CD4-positive, CD25-positive, alpha-beta regulatory T cell (primary cell): Measurements from ENCODE around the gene SRCIN1. TPM values are rescaled to one million over a fixed set of nuclear protein-coding genes. Genes with fewer than 3 reads are reported as not detected.

ENCODE experiments used
- ATAC-seq, 2 donors: fragments of 150-1000 bp; cut with Tn5 transposase; one replicate each; pipeline ENCODE4 v1.10.0; 2021; ENCODE audit warnings: low read depth in 2 of 2, moderate number of reproducible peaks in 2 of 2, moderate library complexity in 1 of 2
- DNase-seq, 3 donors: peaks; one replicate each; pipeline versions ENCODE4 v3.0.0 to v3.0.0-alpha.2; 2012 to 2022; ENCODE audit warnings: mixed read lengths in 1 of 3
- H3K27ac ChIP-seq: one replicate; pipeline ENCODE4 v1.7.0; 2013; ENCODE audit warnings: mild to moderate bottlenecking, low read length; ENCODE audit not compliant: insufficient read depth, poor library complexity, severe bottlenecking
- H3K27me3 ChIP-seq: one replicate; pipeline ENCODE4 v1.7.0; 2013; ENCODE audit warnings: low read length; ENCODE audit not compliant: control insufficient read depth, insufficient read depth
- H3K36me3 ChIP-seq: one replicate; pipeline ENCODE4 v1.7.0; 2013; ENCODE audit warnings: mild to moderate bottlenecking, low read length, moderate library complexity; ENCODE audit not compliant: control insufficient read depth, insufficient read depth
- H3K4me1 ChIP-seq: 2 replicates; pipeline ENCODE4 v1.7.0; 2013; ENCODE audit warnings: mild to moderate bottlenecking, low read length; ENCODE audit not compliant: insufficient read depth, control insufficient read depth, poor library complexity, severe bottlenecking
- H3K4me3 ChIP-seq: one replicate; pipeline ENCODE4 v1.7.0; 2013; ENCODE audit warnings: low read depth, mild to moderate bottlenecking, low read length, moderate library complexity
- H3K9me3 ChIP-seq, 2 experiments: 1 replicate in 1 of 2; 2 replicates in 1 of 2; pipeline ENCODE4 v1.7.0; 2013; ENCODE audit warnings: low read length in 2 of 2, mild to moderate bottlenecking in 1 of 2, moderate library complexity in 1 of 2; ENCODE audit not compliant: control insufficient read depth in 2 of 2
- H3K27ac Mint-ChIP-seq, 3 donors: one replicate each; pipeline ENCODE4 v1.8.0; 2020 to 2022; ENCODE audit warnings: mild to moderate bottlenecking in 3 of 3, mixed read lengths in 3 of 3, moderate library complexity in 2 of 3
- H3K27me3 Mint-ChIP-seq: one replicate; pipeline ENCODE4 v1.8.0; 2022; ENCODE audit warnings: mild to moderate bottlenecking, mixed read lengths
- H3K36me3 Mint-ChIP-seq: one replicate; pipeline ENCODE4 v1.8.0; 2020; ENCODE audit warnings: mixed read lengths
- H3K4me1 Mint-ChIP-seq, 4 donors: one replicate each; pipeline ENCODE4 v1.8.0; 2020 to 2022; ENCODE audit warnings: mixed read lengths in 4 of 4, mild to moderate bottlenecking in 1 of 4
- H3K4me3 Mint-ChIP-seq, 4 donors: one replicate each; pipeline ENCODE4 v1.8.0; 2020 to 2022; ENCODE audit warnings: mild to moderate bottlenecking in 4 of 4, mixed read lengths in 4 of 4, moderate library complexity in 3 of 4
- H3K9me3 Mint-ChIP-seq, 7 donors: one replicate each; pipeline ENCODE4 v1.8.0; 2020 to 2022; ENCODE audit warnings: mixed read lengths in 7 of 7, mild to moderate bottlenecking in 3 of 7, moderate library complexity in 2 of 7
- polyA plus RNA-seq, 4 donors: library from polyadenylated mRNA; unstranded; fragments of 300-500 nt; fragmentation: Illumina TruSeq; gene quantifications; one replicate each; pipeline ENCODE4 v1.2.3, GENCODE V29; 2021
- total RNA-seq: library from RNA; stranded (reverse); gene quantifications from one replicate; pipeline ENCODE4 v1.2.3, GENCODE V29; 2022

Gene SRCIN1
- total and polyA plus RNA-seq, 5 donors from 2014 or later, result not detected

DNA sequence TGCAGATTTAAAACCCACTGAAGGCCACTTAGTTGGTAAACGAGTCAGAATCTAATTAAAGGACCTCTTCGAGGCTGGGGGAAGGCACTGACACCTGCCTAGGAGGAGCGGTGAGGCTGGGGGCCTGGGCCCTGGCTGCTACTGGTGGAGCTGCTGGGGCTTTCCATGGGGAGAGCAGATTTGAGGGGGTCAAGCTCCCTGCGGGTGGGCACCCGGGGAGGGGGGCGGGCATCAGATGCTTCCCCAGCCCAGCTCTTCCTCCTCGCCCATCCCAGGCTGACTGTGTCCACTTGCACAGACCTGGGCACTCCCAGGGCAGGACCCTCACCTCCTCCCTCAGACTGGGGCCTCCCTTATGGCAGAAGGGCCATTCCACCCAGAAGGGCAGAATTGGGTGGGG is 19.0 kb downstream of the SRCIN1 start:
- Mint-ChIP-seq H3K27me3 (peaks cover 89% of the 10 kb centered on the region), H3K27ac (no peak overlapping the region), H3K4me3 (no peak overlapping the region), H3K36me3 (no peaks in the 10 kb centered on the region), H3K4me1 (peaks cover 0 to 20% (median 16%) of the 10 kb centered on the region in 4 donors), H3K9me3 (no peaks in the 10 kb centered on the region)
- Histone ChIP-seq H3K9me3 (no peaks in the 10 kb centered on the region), H3K27ac (no peak overlapping the region), H3K27me3 (peaks cover 15% of the 10 kb centered on the region), H3K36me3 (no peaks in the 10 kb centered on the region), H3K4me3 (no peak overlapping the region), H3K4me1 (peaks cover 19% of the 10 kb centered on the region)
- ATAC-seq, result no peak
- DNase-seq, result no peak

- H3K27me3 Mint-ChIP-seq, result peaks cover 90% of the 10 kb centered on the region
- no peak for ATAC-seq
- H3K36me3 Mint-ChIP-seq, result no peaks in the 10 kb centered on the region
- DNase-seq, result no peak
- Histone ChIP-seq H3K9me3 (no peaks in the 10 kb centered on the region), H3K27ac (no peak overlapping the region), H3K36me3 (no peaks in the 10 kb centered on the region), H3K4me1 (peaks cover 11% of the 10 kb centered on the region), H3K27me3 (peaks cover 14% of the 10 kb centered on the region), H3K4me3 (no peak overlapping the region)
- H3K27ac Mint-ChIP-seq, result no peak overlapping the region
- H3K4me3 Mint-ChIP-seq, result no peak overlapping the region
- no peaks in the 10 kb centered on the region for H3K9me3 Mint-ChIP-seq
- H3K4me1 Mint-ChIP-seq, result peaks cover 0 to 13% (median 9%) of the 10 kb centered on the region in 4 donors
Measured at GRCh38 chr17:38585918-38586529, 19.7 kb downstream of the SRCIN1 start.

- H3K27ac ChIP-seq, result no peak overlapping the region
- no peak for DNase-seq
- Mint-ChIP-seq H3K4me3 (no peak overlapping the region), H3K9me3 (no peaks in the 10 kb centered on the region), H3K4me1 (peaks cover 0 to 8% (median 6%) of the 10 kb centered on the region in 4 donors), H3K27ac (peak overlapping the region in 1 of 3 donors; percentile 76), H3K27me3 (peaks cover 88% of the 10 kb centered on the region), H3K36me3 (no peaks in the 10 kb centered on the region)
- no peaks in the 10 kb centered on the region for H3K36me3 ChIP-seq
- ATAC-seq, result no peak
- H3K9me3 ChIP-seq, result no peaks in the 10 kb centered on the region
- no peak overlapping the region for H3K4me3 ChIP-seq
- peaks cover 8% of the 10 kb centered on the region for H3K4me1 ChIP-seq
- H3K27me3 ChIP-seq, result peaks cover 18% of the 10 kb centered on the region
Measured at GRCh38 chr17:38585056-38585917, 20.5 kb downstream of the SRCIN1 start.

DNA sequence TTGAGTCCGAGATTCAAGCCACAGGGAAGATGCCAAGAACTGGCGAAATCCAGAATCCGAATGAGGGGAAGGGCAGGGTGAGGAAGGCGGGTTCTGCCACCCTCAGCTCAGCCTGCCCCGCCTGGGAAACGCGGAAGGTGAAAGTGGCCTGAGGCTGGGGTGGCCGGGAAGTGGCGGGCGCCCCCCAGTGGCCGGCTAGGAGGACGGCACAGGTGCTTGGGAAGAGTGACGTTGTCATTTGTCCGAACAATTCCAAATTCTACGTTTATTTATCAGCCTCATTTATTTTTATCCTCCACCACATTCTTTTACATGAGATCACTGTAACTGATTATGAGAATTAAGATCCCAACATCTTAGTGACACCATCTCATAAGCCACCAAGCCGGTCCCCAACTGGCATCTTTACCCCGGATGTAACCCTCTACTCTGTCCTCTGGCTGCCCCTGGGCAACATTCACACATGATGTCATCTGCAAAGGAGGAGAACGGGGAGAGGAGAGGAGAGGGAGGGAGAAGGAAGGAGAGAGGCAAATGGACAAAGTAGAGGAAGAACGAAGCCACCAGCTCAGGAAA is 21.3 kb downstream of the SRCIN1 start:
- H3K4me1 ChIP-seq, result peaks cover 8% of the 10 kb centered on the region
- ATAC-seq (peak; percentile 36 to 58), DNase-seq (peak; percentile 36 to 48 (median 41))
- Mint-ChIP-seq H3K27me3 (peaks cover 88% of the 10 kb centered on the region), H3K4me3 (peak overlapping the region in 1 of 4 donors; percentile 77), H3K9me3 (no peaks in the 10 kb centered on the region), H3K36me3 (no peaks in the 10 kb centered on the region), H3K4me1 (peaks cover 0 to 8% (median 7%) of the 10 kb centered on the region in 4 donors), H3K27ac (peak overlapping the region in 1 of 3 donors; percentile 86)
- H3K36me3 ChIP-seq, result no peaks in the 10 kb centered on the region
- no peak overlapping the region for H3K4me3 ChIP-seq
- H3K27me3 ChIP-seq, result peaks cover 15% of the 10 kb centered on the region
- H3K9me3 ChIP-seq, result no peaks in the 10 kb centered on the region
- H3K27ac ChIP-seq, result no peak overlapping the region

- no peak overlapping the region for H3K4me3 Mint-ChIP-seq
- peaks cover 15% of the 10 kb centered on the region for H3K27me3 ChIP-seq
Measured at GRCh38 chr17:38583828-38584349, 21.9 kb downstream of the SRCIN1 start.

DNA sequence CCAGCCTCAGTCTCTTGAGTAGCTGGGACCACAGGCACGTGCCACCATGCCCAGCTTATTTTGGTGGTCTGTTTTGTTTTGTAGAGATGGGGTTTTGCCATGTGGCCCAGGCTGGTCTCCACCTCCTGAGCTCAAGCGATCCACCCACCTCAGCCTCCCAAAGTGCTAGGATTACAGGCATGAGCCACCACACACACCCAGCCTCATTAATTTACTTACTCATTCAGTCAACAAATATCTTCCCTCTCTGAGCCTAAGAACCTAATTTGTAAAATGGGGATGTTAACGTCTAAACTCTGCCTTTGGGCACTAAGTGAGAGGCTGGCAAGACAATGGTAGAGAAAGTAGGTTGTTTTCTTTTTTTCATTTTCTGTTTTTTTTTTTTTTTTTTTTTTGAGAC is 22.6 kb downstream of the SRCIN1 start:
- Mint-ChIP-seq H3K9me3 (no peaks in the 10 kb centered on the region), H3K36me3 (no peaks in the 10 kb centered on the region), H3K4me3 (no peak overlapping the region), H3K27me3 (peaks cover 84% of the 10 kb centered on the region), H3K27ac (no peak overlapping the region), H3K4me1 (peaks cover 0 to 8% (median 7%) of the 10 kb centered on the region in 4 donors)
- H3K36me3 ChIP-seq, result no peaks in the 10 kb centered on the region
- no peaks in the 10 kb centered on the region for H3K9me3 ChIP-seq
- peaks cover 17% of the 10 kb centered on the region for H3K27me3 ChIP-seq
- no peak overlapping the region for H3K4me3 ChIP-seq
- no peak overlapping the region for H3K27ac ChIP-seq
- ATAC-seq, result no peak
- DNase-seq, result no peak
- H3K4me1 ChIP-seq, result peaks cover 15% of the 10 kb centered on the region

More at GRCh38 chr17:38583828-38584349, 21.9 kb downstream of the SRCIN1 start:
- Mint-ChIP-seq H3K9me3 (no peaks in the 10 kb centered on the region), H3K36me3 (no peaks in the 10 kb centered on the region), H3K27ac (no peak overlapping the region), H3K27me3 (peaks cover 88% of the 10 kb centered on the region), H3K4me1 (peaks cover 0 to 8% (median 7%) of the 10 kb centered on the region in 4 donors)
- no peak overlapping the region for H3K27ac ChIP-seq
- H3K36me3 ChIP-seq, result no peaks in the 10 kb centered on the region
- peaks cover 8% of the 10 kb centered on the region for H3K4me1 ChIP-seq
- no peak overlapping the region for H3K4me3 ChIP-seq
- DNase-seq (no peak), ATAC-seq (no peak)
- H3K9me3 ChIP-seq, result no peaks in the 10 kb centered on the region

GRCh38 chr17:38582069-38582468 is 23.7 kb downstream of the SRCIN1 start:
- no peak for ATAC-seq
- no peak overlapping the region for H3K27ac Mint-ChIP-seq

More at GRCh38 chr17:38582069-38582468, 23.7 kb downstream of the SRCIN1 start:
- Mint-ChIP-seq H3K36me3 (no peaks in the 10 kb centered on the region), H3K4me3 (no peak overlapping the region), H3K27me3 (peaks cover 84% of the 10 kb centered on the region), H3K9me3 (no peaks in the 10 kb centered on the region), H3K4me1 (peaks cover 0 to 10% (median 7%) of the 10 kb centered on the region in 4 donors)
- Histone ChIP-seq H3K27ac (no peak overlapping the region), H3K27me3 (peaks cover 20% of the 10 kb centered on the region), H3K36me3 (no peaks in the 10 kb centered on the region), H3K9me3 (no peaks in the 10 kb centered on the region), H3K4me3 (no peak overlapping the region), H3K4me1 (peaks cover 18% of the 10 kb centered on the region)
- no peak for DNase-seq
